H1 (cell line): Measurements from ENCODE around the gene WDR4.

Source experiments
- EGR1 ChIP-seq: IDR thresholded peaks from 2 replicates; pipeline ENCODE4 v1.6.1; 2011; ENCODE audit warnings: low read depth, low read length, borderline replicate concordance
- NRF1 ChIP-seq: IDR thresholded peaks from 2 replicates; pipeline ENCODE4 v1.6.1; 2011; ENCODE audit warnings: mild to moderate bottlenecking, low read depth, low read length, improper control_type of control experiment
- POLR2A ChIP-seq, 2 experiments: IDR thresholded peaks; 1 replicate in 1 of 2; 2 replicates in 1 of 2; pipeline ENCODE4 v1.6.1; 2011; ENCODE audit warnings: low read depth in 2 of 2, low read length in 2 of 2, mild to moderate bottlenecking in 2 of 2; ENCODE audit errors: control extremely low read depth in 1 of 2
- POLR2AphosphoS5 ChIP-seq: IDR thresholded peaks from 2 replicates; pipeline ENCODE4 v1.6.1; 2011; ENCODE audit warnings: low read depth, low read length
- SIN3A ChIP-seq, 2 experiments: IDR thresholded peaks in 1 of 2; conservative IDR thresholded peaks in 1 of 2; 2 replicates each; pipeline ENCODE4 v1.6.1; 2011 to 2012; ENCODE audit warnings: low read length in 2 of 2, improper control_type of control experiment in 1 of 2, low read depth in 1 of 2, mild to moderate bottlenecking in 1 of 2
- TAF1 ChIP-seq: IDR thresholded peaks from 2 replicates; pipeline ENCODE4 v1.6.1; 2011; ENCODE audit warnings: mild to moderate bottlenecking, low read depth, low read length
- TF ChIP-seq, protein P1 (sequence below), 3 experiments: IDR thresholded peaks; 1 replicate in 2 of 3; 2 replicates in 1 of 3; pipeline versions ENCODE4 v1.5.1 to v1.6.1; 2011; ENCODE audit warnings: low read length in 3 of 3, mild to moderate bottlenecking in 3 of 3, inconsistent platforms in 2 of 3, low read depth in 1 of 3, moderate library complexity in 1 of 3; ENCODE audit not compliant: insufficient read depth in 1 of 3; ENCODE audit errors: control extremely low read depth in 1 of 3
- TF ChIP-seq, protein P2 (sequence below): IDR thresholded peaks from 2 replicates; pipeline ENCODE4 v1.6.1; 2011; ENCODE audit warnings: low read length, improper control_type of control experiment
- TF ChIP-seq, protein P3 (sequence below): IDR thresholded peaks from 2 replicates; pipeline ENCODE4 v1.6.1; 2012; ENCODE audit warnings: inconsistent platforms

DNA sequence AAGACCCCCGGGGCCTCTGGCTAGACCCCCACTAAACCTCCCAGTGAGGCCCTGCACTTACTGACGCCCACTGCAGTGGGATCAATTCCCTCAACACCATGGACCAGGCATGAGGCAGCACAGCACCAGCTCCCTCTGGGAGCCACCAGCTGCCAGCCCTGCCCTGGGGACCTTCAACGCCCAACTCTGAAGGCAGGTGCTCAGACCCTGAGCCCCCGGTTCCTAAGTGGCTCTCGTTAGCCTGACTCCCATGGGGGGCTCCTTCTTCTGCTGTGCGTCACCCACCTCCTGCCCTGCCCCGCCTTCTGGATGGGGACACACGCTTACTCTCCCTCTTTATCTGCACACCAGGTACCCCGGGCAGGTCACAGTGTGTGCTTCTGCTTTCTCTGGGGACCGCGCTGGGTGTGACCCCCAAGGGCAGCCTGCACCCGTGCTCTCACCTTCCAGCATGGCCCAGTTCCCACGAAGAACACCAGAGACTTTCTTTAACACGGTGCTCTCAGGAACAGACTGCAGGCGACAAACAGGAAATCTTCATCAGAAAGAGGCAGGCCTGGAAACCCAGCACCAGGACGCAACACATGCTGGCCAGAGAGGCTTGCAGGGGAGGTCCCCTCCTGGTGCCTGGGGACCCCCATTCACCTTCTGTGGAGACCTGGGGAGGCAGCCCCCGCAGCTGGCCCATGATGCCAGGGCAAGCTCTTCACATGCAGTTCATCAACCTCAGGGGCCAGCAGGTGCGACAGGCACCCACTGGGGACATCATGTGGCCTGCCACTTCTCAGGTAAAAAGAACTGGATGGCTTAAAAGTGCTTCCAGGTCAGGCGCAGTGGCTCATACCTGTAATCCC is 27.3 kb downstream of the WDR4 start:
- TF ChIP-seq, protein P1, sequence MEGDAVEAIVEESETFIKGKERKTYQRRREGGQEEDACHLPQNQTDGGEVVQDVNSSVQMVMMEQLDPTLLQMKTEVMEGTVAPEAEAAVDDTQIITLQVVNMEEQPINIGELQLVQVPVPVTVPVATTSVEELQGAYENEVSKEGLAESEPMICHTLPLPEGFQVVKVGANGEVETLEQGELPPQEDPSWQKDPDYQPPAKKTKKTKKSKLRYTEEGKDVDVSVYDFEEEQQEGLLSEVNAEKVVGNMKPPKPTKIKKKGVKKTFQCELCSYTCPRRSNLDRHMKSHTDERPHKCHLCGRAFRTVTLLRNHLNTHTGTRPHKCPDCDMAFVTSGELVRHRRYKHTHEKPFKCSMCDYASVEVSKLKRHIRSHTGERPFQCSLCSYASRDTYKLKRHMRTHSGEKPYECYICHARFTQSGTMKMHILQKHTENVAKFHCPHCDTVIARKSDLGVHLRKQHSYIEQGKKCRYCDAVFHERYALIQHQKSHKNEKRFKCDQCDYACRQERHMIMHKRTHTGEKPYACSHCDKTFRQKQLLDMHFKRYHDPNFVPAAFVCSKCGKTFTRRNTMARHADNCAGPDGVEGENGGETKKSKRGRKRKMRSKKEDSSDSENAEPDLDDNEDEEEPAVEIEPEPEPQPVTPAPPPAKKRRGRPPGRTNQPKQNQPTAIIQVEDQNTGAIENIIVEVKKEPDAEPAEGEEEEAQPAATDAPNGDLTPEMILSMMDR (IDR thresholded peaks at IDR 0.05; ENCODE audit: control extremely low read depth in 1 of 3, insufficient read depth in 1 of 3, low read depth in 1 of 3, low read length in 3 of 3): no peak
- no peak for TF ChIP-seq SIN3A (conservative IDR thresholded peaks at IDR 0.05 in 1 of 2, IDR thresholded peaks at IDR 0.05 in 1 of 2; ENCODE audit: low read depth in 1 of 2, low read length in 2 of 2)
- no peak for TF ChIP-seq EGR1
- no peak for TF ChIP-seq NRF1
- TF ChIP-seq, protein P2, sequence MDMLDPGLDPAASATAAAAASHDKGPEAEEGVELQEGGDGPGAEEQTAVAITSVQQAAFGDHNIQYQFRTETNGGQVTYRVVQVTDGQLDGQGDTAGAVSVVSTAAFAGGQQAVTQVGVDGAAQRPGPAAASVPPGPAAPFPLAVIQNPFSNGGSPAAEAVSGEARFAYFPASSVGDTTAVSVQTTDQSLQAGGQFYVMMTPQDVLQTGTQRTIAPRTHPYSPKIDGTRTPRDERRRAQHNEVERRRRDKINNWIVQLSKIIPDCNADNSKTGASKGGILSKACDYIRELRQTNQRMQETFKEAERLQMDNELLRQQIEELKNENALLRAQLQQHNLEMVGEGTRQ: no peak
- no peak for TF ChIP-seq POLR2AphosphoS5
- no peak for TF ChIP-seq POLR2A (IDR thresholded peaks at IDR 0.05; ENCODE audit: control extremely low read depth in 1 of 2, low read depth in 2 of 2, low read length in 2 of 2)
- no peak for TF ChIP-seq TAF1
- TF ChIP-seq, protein P3, sequence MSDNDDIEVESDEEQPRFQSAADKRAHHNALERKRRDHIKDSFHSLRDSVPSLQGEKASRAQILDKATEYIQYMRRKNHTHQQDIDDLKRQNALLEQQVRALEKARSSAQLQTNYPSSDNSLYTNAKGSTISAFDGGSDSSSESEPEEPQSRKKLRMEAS: no peak
